ENCODE data around the gene OGA. TPM values are rescaled to one million over a fixed set of nuclear protein-coding genes. Genes with fewer than 3 reads are reported as not detected.
A peak's percentile ranks its signal among the peaks of the same experiment; 100 is the strongest.

Gene OGA
- total and polyA plus RNA-seq, 9 of the 15 experiments (the other 6 are each of a cell fraction or from before 2014, with no cell fraction given), result 13.5 to 73.5 (median 59.5) TPM

- TF ChIP-seq NRF1 (conservative IDR thresholded peaks at IDR 0.05 in 1 of 2, IDR thresholded peaks at IDR 0.05 in 1 of 2), result peak; percentile 75 to 80
- 0 out of 2 replicates have a peak, but pooled peaks have one; percentile 12 for TF ChIP-seq MTA2 (IDR thresholded peaks at IDR 0.05; ENCODE audit: low read depth)
- 0 out of 2 replicates have a peak, but pooled peaks have one; percentile 25 for TF ChIP-seq ARID4B (CRISPR knock-in tag; IDR thresholded peaks at IDR 0.05)
- TF ChIP-seq HDAC2 (IDR thresholded peaks at IDR 0.05), result 0 out of 2 replicates have a peak, but pooled peaks have one; percentile 21
- peak; percentile 23; the same call in 1 of the 2 replicates for TF ChIP-seq TAL1 (IDR thresholded peaks at IDR 0.05)
- TF ChIP-seq CBFA2T3 (IDR thresholded peaks at IDR 0.05), result peak; percentile 77
- no peak for TF ChIP-seq NCOA4 (IDR thresholded peaks at IDR 0.05; ENCODE audit: partially characterized antibody)
- TF ChIP-seq ZNF3 (CRISPR knock-in tag; IDR thresholded peaks at IDR 0.05), result no peak
- peak in 1 of 2 experiments; percentile 26; a peak in 2 of 4 replicates for TF ChIP-seq RAD21 (CRISPR knock-in tag; conservative IDR thresholded peaks at IDR 0.05 in 1 of 2, IDR thresholded peaks at IDR 0.05 in 1 of 2)
- TF ChIP-seq GATAD2A (IDR thresholded peaks at IDR 0.05), result 0 out of 2 replicates have a peak, but pooled peaks have one; percentile 49
- TF ChIP-seq L3MBTL2 (IDR thresholded peaks at IDR 0.05), result peak; percentile 82
- TF ChIP-seq SMAD4 (CRISPR knock-in tag; conservative IDR thresholded peaks at IDR 0.05), result peak; percentile 72
- TF ChIP-seq ATF3 (IDR thresholded peaks at IDR 0.05), result peak; percentile 38; the same call in 1 of the 2 replicates
- TF ChIP-seq ATF3 (CRISPR knock-in tag; conservative IDR thresholded peaks at IDR 0.05), result no peak
- TF ChIP-seq NR4A1 (CRISPR knock-in tag; IDR thresholded peaks at IDR 0.05), result no peak
- peak; percentile 80 for TF ChIP-seq NR4A1 (tag; IDR thresholded peaks at IDR 0.05)
- 0 out of 2 replicates have a peak, but pooled peaks have one; percentile 2 for TF ChIP-seq EP400 (IDR thresholded peaks at IDR 0.05)
- TF ChIP-seq ZNF175 (CRISPR knock-in tag; IDR thresholded peaks at IDR 0.05; ENCODE audit: low read depth), result no peak
- peak; percentile 59; the same call in 1 of the 2 replicates for TF ChIP-seq MYC (IDR thresholded peaks at IDR 0.05; ENCODE audit: low read depth, low read length)
- no peak for TF ChIP-seq MYC (CRISPR knock-in tag; IDR thresholded peaks at IDR 0.05; ENCODE audit: borderline replicate concordance, low read depth)
- no peak for TF ChIP-seq ZFP36 (IDR thresholded peaks at IDR 0.05; ENCODE audit: low read depth, low read length, partially characterized antibody)
- 0 out of 2 replicates have a peak, but pooled peaks have one; percentile 27 for TF ChIP-seq RNF2 (IDR thresholded peaks at IDR 0.05)
- no peak for TF ChIP-seq OTX1 (CRISPR knock-in tag; IDR thresholded peaks at IDR 0.05)
- TF ChIP-seq EP300 (IDR thresholded peaks at IDR 0.05; ENCODE audit: low read length), result peak; percentile 25; the same call in 1 of the 2 replicates
- no peak for TF ChIP-seq BCL6 (CRISPR knock-in tag; IDR thresholded peaks at IDR 0.05)
Measured at GRCh38 chr10:101749047-101750016, 68.9 kb downstream of the OGA start (continued).

Data from K562 (cell line).